AG04450 (cell line): ENCODE results near the gene HIC1. TPM values are rescaled to one million over a fixed set of nuclear protein-coding genes. Genes with fewer than 3 reads are reported as not detected.

Source experiments
- CTCF ChIA-PET: fragments of 300-600, 350-600 bp; formaldehyde crosslinking; extraction: SDS; loops from one replicate; lab custom pipeline; 2022; ENCODE audit warnings: antibody characterized with exemption, inconsistent platforms; lab: Charles Lee
- POLR2A ChIA-PET: fragments of 350-600 bp; formaldehyde crosslinking; extraction: SDS; loops from one replicate; lab custom pipeline; 2021; ENCODE audit warnings: antibody characterized with exemption, inconsistent platforms; lab: Yijun Ruan, JAX
- DNase-seq: peaks from one replicate; pipeline ENCODE4 v3.0.0-alpha.2; 2011; ENCODE audit warnings: low read depth, low spot score
- H3K27ac ChIP-seq: one replicate; pipeline ENCODE4 v1.5.1; 2012; ENCODE audit warnings: low read depth, low read length, control low read depth
- H3K27me3 ChIP-seq: one replicate; pipeline ENCODE4 v1.6.0; 2012; ENCODE audit warnings: low read length; ENCODE audit not compliant: control insufficient read depth, insufficient read depth
- H3K4me3 ChIP-seq: 2 replicates; pipeline ENCODE4 v1.5.1; 2011; ENCODE audit warnings: mild to moderate bottlenecking, low read depth, low read length, control low read depth
- H3K9me3 ChIP-seq: 2 replicates; pipeline ENCODE4 v1.5.1; 2012; ENCODE audit warnings: low read length; ENCODE audit not compliant: control insufficient read depth, insufficient read depth
- CTCF ChIP-seq: IDR thresholded peaks from 2 replicates; pipeline ENCODE4 v1.5.1; 2011; ENCODE audit warnings: low read depth, low read length, control low read depth, inconsistent platforms
- polyA plus RNA-seq: library from polyadenylated mRNA; depleted of rRNA; stranded (reverse); fragments of >200 nt; gene quantifications from 2 replicates; pipeline ENCODE4 v1.2.3, GENCODE V29; 2011

HIC1 gene
- polyA plus RNA-seq, 1 experiment: 12.7 TPM

GRCh38 chr17:2068519-2069051 lies 13.7 kb downstream of the HIC1 start:
- no peak for DNase-seq
- Histone ChIP-seq H3K27ac (peak overlapping the region; percentile 94), H3K4me3 (no peak overlapping the region), H3K27me3 (no peaks in the 10 kb centered on the region), H3K9me3 (no peaks in the 10 kb centered on the region; the same call in 1 of the 2 replicates)
- POLR2A ChIA-PET: interaction anchor here (0.9 to 1.7 kb wide), 13 partner anchors 10 to 193 kb away, joined by 3 to 8 read pairs (median 5); no protein-coding TSS in a partner anchor
- CTCF ChIA-PET: interaction anchor here (0.8 to 2.5 kb wide), 7 partner anchors 11 to 183 kb away, joined by 3 to 10 read pairs (median 4); partner anchors contain the start of gene HIC1
- TF ChIP-seq CTCF: no peak

GRCh38 chr17:2070241-2071023 lies 15.5 kb downstream of the HIC1 start:
- DNase-seq: no peak
- Histone ChIP-seq H3K27me3 (no peaks in the 10 kb centered on the region), H3K9me3 (no peaks in the 10 kb centered on the region; the same call in 1 of the 2 replicates), H3K27ac (peak overlapping the region; percentile 87), H3K4me3 (no peak overlapping the region)
- TF ChIP-seq CTCF: no peak
- CTCF ChIA-PET: interaction anchor here (2.1 kb wide), 1 partner anchor 181 kb away, joined by 4 read pairs; no protein-coding TSS in a partner anchor
- POLR2A ChIA-PET: interaction anchor here (1.2 to 2.2 kb wide), 4 partner anchors 15 to 111 kb away, joined by 4 to 11 read pairs (median 9); no protein-coding TSS in a partner anchor

GRCh38 chr17:2071024-2071385 lies 16.1 kb downstream of the HIC1 start:
- Histone ChIP-seq H3K27ac (peak overlapping the region; percentile 87), H3K27me3 (no peaks in the 10 kb centered on the region), H3K4me3 (no peak overlapping the region), H3K9me3 (no peaks in the 10 kb centered on the region; the same call in 1 of the 2 replicates)
- ChIA-PET CTCF (no interaction called here), POLR2A (interaction anchor here (0.6 to 2.2 kb wide), 7 partner anchors 15 to 111 kb away, joined by 3 to 11 read pairs (median 7); no protein-coding TSS in a partner anchor)
- TF ChIP-seq CTCF: no peak
- no peak for DNase-seq

- ChIA-PET CTCF (interaction anchor here (0.5 to 1.6 kb wide), 5 partner anchors 10 to 173 kb away, joined by 3 to 6 read pairs (median 5); no protein-coding TSS in a partner anchor), POLR2A (interaction anchor here (0.6 to 2.2 kb wide), 12 partner anchors 10 to 110 kb away, joined by 3 to 11 read pairs (median 6); no protein-coding TSS in a partner anchor)
- peak; percentile 72 for DNase-seq
- Histone ChIP-seq H3K27me3 (no peaks in the 10 kb centered on the region), H3K4me3 (no peak overlapping the region), H3K9me3 (no peaks in the 10 kb centered on the region; the same call in 1 of the 2 replicates), H3K27ac (peak overlapping the region; percentile 87)
- TF ChIP-seq CTCF: no peak
Observed at GRCh38 chr17:2071455-2072281, 16.8 kb downstream of the HIC1 start.
